ENCODE data around the gene ZNF184.

ZNF184 gene

DNA sequence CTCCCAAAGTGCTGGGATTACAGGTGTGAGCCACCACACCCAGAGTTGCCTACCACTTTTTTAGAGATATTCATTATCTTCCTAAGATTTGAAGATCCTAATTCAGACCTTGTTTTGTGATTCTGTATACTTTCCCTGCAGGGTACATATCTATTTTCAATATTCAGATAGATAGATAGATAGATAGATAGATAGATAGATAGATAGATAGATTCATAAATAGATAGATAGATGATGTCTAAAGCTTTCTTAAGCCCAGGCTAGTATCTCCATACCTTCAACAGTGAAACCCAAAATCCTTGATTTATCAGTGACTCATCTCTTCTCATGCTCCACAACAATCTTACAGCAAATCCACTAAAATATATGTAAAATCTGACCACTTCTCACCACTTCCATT is 53.5 kb downstream of the ZNF184 start:
- no peak for DNase-seq

DNA sequence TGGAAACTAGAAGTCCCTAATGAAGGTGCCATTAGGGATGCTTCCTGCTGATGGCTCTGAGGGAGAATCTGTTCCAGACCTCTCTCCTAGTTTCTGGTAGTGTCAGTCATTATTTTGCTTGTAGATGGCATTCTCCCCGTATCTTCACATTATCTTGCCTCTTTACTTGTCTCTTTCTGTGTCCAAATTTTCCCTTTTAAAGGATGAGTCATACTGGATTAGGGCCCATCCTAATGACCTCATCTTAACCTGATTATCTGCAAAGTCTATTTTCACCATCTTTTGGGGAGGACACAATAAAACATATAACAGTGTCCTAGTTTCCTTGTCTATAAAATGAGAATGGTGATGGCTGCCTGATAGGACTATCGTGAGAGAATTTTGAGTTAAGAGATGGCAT is 57.0 kb downstream of the ZNF184 start:
- no peak for DNase-seq

DNA sequence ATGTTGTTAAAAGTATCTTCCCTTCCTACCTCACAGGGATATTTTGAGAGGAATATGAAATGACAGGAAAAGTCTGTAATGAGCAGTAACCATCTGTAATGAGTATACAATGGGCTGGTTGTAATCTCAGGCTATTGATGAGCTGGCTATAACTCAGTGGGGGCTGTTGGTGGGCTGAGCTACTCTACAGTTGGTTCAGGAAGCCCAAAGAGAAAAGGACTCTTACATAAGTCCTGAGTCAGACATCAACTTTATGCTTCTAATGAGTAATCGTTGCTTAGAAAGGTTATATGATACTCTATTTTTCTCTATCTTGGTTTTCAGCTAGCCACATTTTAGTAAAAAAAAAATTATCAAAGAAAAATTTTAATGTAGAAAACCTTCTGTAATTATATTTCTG is 57.9 kb downstream of the ZNF184 start:
- no peak for DNase-seq

DNA sequence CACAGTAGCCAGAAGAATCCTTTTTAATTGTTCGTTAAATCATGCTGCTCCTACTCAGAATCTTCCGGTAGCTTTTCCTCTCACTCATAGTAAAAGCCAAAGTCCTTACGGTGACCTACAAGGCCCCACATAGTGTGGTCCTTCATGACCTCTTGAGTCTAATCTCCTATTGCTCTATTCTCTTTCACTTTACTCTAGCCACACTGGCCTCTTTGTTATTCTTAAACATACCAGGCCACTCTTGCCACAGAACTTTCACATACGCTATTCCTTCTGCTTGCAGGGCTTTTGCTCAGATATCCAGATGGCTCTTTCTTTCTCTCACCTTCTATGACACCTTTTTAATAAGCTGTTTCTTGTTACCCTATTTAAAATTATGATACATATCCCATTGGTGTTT is 58.6 kb downstream of the ZNF184 start:
- no peak for DNase-seq

DNA sequence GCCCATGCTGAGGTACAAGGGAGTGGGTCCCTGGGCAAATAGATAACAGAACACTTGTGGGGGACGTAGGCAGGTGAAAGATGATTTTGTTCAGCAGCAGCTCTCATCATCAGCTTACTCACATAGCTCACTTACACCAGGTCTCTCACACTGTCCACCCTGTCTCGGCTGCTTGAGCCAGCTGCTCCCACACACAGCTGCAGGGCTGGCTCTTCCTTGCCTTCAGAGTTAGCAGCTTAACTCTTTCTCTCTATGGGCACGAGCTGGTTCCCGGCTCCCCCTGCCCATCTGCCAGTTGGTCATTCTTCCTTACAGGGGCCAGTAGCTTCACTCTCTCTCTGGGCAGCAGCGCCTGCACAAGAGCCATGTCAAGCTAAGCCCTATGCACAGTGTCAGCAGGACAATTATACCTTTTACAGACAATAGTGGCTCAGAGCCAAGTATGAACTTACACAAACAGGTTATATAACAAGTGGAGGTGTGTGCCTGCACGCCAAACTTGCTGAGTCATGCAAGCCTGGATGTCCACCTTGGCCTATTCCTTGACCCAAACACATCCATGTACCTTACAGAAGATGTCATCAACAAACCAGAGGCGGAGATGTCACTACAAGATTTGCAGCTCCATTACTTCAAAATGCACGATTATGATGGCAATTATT is 65.6 kb downstream of the ZNF184 start:
- no peak for DNase-seq

DNA sequence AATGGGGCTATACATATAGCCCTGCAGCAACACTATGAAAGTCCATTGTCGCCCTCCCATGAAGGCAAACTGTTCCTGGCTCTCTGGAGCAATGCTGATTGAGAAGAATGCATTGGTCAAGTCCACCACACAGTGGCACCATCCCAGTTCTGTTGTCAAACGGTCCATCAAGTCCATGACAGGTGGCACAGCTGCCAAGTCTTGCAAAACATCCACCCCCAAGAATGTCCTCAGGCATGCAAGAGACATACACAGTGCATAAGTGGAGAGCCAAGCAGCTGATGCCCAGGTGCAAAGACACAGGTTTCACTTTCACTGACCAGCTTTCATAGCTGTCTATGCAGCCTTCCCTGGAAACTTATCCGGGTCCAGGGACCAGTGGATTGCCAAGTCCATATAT is 66.8 kb downstream of the ZNF184 start:
- no peak for DNase-seq

DNA sequence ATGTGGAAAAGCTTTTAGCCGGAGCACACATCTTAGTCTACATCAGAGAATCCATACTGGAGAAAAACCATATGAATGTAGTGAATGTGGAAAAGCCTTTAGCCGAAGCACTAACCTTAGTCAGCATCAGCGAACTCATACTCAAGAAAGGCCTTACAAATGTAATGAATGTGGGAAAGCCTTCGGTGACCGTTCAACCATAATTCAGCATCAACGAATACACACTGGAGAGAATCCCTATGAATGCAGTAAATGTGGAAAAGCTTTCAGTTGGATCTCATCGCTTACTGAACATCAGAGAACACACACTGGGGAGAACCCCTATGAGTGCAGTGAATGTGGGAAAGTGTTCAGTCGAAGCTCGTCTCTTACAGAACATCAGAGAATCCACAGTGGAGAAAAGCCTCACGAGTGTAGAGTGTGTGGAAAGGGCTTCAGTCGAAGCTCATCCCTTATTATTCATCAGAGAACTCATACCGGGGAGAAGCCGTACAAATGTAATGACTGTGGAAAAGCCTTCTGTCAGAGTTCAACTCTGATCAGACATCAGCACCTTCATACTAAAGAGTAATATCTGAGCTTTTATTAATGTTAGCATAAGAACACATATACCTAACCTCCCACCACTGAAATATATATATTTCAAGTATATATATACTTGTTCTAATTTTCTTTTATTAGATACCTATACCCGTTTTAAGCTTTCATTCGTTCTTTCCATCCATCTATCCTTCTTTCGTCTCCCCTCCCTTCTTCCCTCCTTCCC is 71.8 kb downstream of the ZNF184 start:
- DNase-seq, result no peak
